ENCODE data around the gene XPO4.

XPO4 gene

GRCh38 chr13:20831933-20832332 is 70.6 kb downstream of the XPO4 start:
- 93 to 96% methylated on average over 3 of the region's 3 CpGs for WGBS, 2 experiments
- H3K27ac ChIP-seq (ENCODE audit: insufficient read depth, low read depth, low read length, poor library complexity, severe bottlenecking): no peak overlapping the region

GRCh38 chr13:20831254-20831653 is 71.3 kb downstream of the XPO4 start:
- no peaks in the 10 kb centered on the region for H3K36me3 ChIP-seq (ENCODE audit: control insufficient read depth, insufficient read depth, low read length)
- H3K9me3 ChIP-seq (ENCODE audit: control insufficient read depth, low read length): no peaks in the 10 kb centered on the region
- no peak overlapping the region for H3K27ac ChIP-seq (ENCODE audit: insufficient read depth, low read depth, low read length, poor library complexity, severe bottlenecking)
- 90 to 100% methylated on average over 1 of the region's 2 CpGs for WGBS, 2 experiments
- H3K27me3 ChIP-seq (ENCODE audit: control insufficient read depth, insufficient read depth, low read length, poor library complexity, severe bottlenecking): no peaks in the 10 kb centered on the region
- no peaks in the 10 kb centered on the region for H3K4me1 ChIP-seq (ENCODE audit: control insufficient read depth, insufficient read depth, low read length)
- H3K4me3 ChIP-seq (ENCODE audit: insufficient read depth, low read depth, low read length): no peak overlapping the region

More at GRCh38 chr13:20831933-20832332, 70.6 kb downstream of the XPO4 start:
- Histone ChIP-seq H3K9me3 (ENCODE audit: control insufficient read depth, low read length) (no peaks in the 10 kb centered on the region), H3K36me3 (ENCODE audit: control insufficient read depth, insufficient read depth, low read length) (no peaks in the 10 kb centered on the region), H3K27me3 (ENCODE audit: control insufficient read depth, insufficient read depth, low read length, poor library complexity, severe bottlenecking) (no peaks in the 10 kb centered on the region), H3K4me3 (ENCODE audit: insufficient read depth, low read depth, low read length) (no peak overlapping the region), H3K4me1 (ENCODE audit: control insufficient read depth, insufficient read depth, low read length) (no peaks in the 10 kb centered on the region)

GRCh38 chr13:20828539-20829364 is 73.8 kb downstream of the XPO4 start:
- no peak overlapping the region for H3K27ac ChIP-seq (ENCODE audit: insufficient read depth, low read depth, low read length, poor library complexity, severe bottlenecking)
- H3K9me3 ChIP-seq (ENCODE audit: control insufficient read depth, low read length): no peaks in the 10 kb centered on the region
- WGBS, 2 experiments: 68 to 75% methylated on average over 5 of the region's 5 CpGs
- H3K4me3 ChIP-seq (ENCODE audit: insufficient read depth, low read depth, low read length): no peak overlapping the region
- no peaks in the 10 kb centered on the region for H3K36me3 ChIP-seq (ENCODE audit: control insufficient read depth, insufficient read depth, low read length)
- H3K27me3 ChIP-seq (ENCODE audit: control insufficient read depth, insufficient read depth, low read length, poor library complexity, severe bottlenecking): no peaks in the 10 kb centered on the region
- H3K4me1 ChIP-seq (ENCODE audit: control insufficient read depth, insufficient read depth, low read length): no peaks in the 10 kb centered on the region

GRCh38 chr13:20826843-20827560 is 75.5 kb downstream of the XPO4 start:
- no peak overlapping the region for H3K27ac ChIP-seq (ENCODE audit: insufficient read depth, low read depth, low read length, poor library complexity, severe bottlenecking)
- no peaks in the 10 kb centered on the region for H3K27me3 ChIP-seq (ENCODE audit: control insufficient read depth, insufficient read depth, low read length, poor library complexity, severe bottlenecking)
- H3K36me3 ChIP-seq (ENCODE audit: control insufficient read depth, insufficient read depth, low read length): no peaks in the 10 kb centered on the region
- H3K9me3 ChIP-seq (ENCODE audit: control insufficient read depth, low read length): no peaks in the 10 kb centered on the region
- 90 to 97% methylated on average over 3 of the region's 3 CpGs for WGBS, 2 experiments
- H3K4me3 ChIP-seq (ENCODE audit: insufficient read depth, low read depth, low read length): no peak overlapping the region
- H3K4me1 ChIP-seq (ENCODE audit: control insufficient read depth, insufficient read depth, low read length): no peaks in the 10 kb centered on the region

- Histone ChIP-seq H3K4me1 (ENCODE audit: control insufficient read depth, insufficient read depth, low read length) (no peaks in the 10 kb centered on the region), H3K27me3 (ENCODE audit: control insufficient read depth, insufficient read depth, low read length, poor library complexity, severe bottlenecking) (no peaks in the 10 kb centered on the region), H3K36me3 (ENCODE audit: control insufficient read depth, insufficient read depth, low read length) (no peaks in the 10 kb centered on the region), H3K27ac (ENCODE audit: insufficient read depth, low read depth, low read length, poor library complexity, severe bottlenecking) (no peak overlapping the region), H3K4me3 (ENCODE audit: insufficient read depth, low read depth, low read length) (no peak overlapping the region), H3K9me3 (ENCODE audit: control insufficient read depth, low read length) (no peaks in the 10 kb centered on the region)
- 71 to 79% methylated on average over 1 to 4 of the region's 5 CpGs for WGBS, 2 experiments
Measured at GRCh38 chr13:20826301-20826700, 76.2 kb downstream of the XPO4 start.

- H3K4me1 ChIP-seq (ENCODE audit: control insufficient read depth, insufficient read depth, low read length): no peaks in the 10 kb centered on the region
- no peaks in the 10 kb centered on the region for H3K27me3 ChIP-seq (ENCODE audit: control insufficient read depth, insufficient read depth, low read length, poor library complexity, severe bottlenecking)
- H3K27ac ChIP-seq (ENCODE audit: insufficient read depth, low read depth, low read length, poor library complexity, severe bottlenecking): no peak overlapping the region
- H3K4me3 ChIP-seq (ENCODE audit: insufficient read depth, low read depth, low read length): no peak overlapping the region
- WGBS, 2 experiments: 95 to 97% methylated on average over 3 of the region's 3 CpGs
- H3K36me3 ChIP-seq (ENCODE audit: control insufficient read depth, insufficient read depth, low read length): no peaks in the 10 kb centered on the region
- H3K9me3 ChIP-seq (ENCODE audit: control insufficient read depth, low read length): no peaks in the 10 kb centered on the region
Measured at GRCh38 chr13:20825477-20825875, 77.1 kb downstream of the XPO4 start.

- no peaks in the 10 kb centered on the region for H3K9me3 ChIP-seq (ENCODE audit: control insufficient read depth, low read length)
- no peaks in the 10 kb centered on the region for H3K36me3 ChIP-seq (ENCODE audit: control insufficient read depth, insufficient read depth, low read length)
- 93% methylated on average over 5 of the region's 5 CpGs for WGBS, 2 experiments
- no peaks in the 10 kb centered on the region for H3K27me3 ChIP-seq (ENCODE audit: control insufficient read depth, insufficient read depth, low read length, poor library complexity, severe bottlenecking)
- no peak overlapping the region for H3K4me3 ChIP-seq (ENCODE audit: insufficient read depth, low read depth, low read length)
- H3K27ac ChIP-seq (ENCODE audit: insufficient read depth, low read depth, low read length, poor library complexity, severe bottlenecking): no peak overlapping the region
- no peaks in the 10 kb centered on the region for H3K4me1 ChIP-seq (ENCODE audit: control insufficient read depth, insufficient read depth, low read length)
Measured at GRCh38 chr13:20824762-20825476, 77.6 kb downstream of the XPO4 start.

GRCh38 chr13:20823071-20823470 is 79.5 kb downstream of the XPO4 start:
- Histone ChIP-seq H3K4me1 (ENCODE audit: control insufficient read depth, insufficient read depth, low read length) (no peaks in the 10 kb centered on the region), H3K27me3 (ENCODE audit: control insufficient read depth, insufficient read depth, low read length, poor library complexity, severe bottlenecking) (no peaks in the 10 kb centered on the region), H3K36me3 (ENCODE audit: control insufficient read depth, insufficient read depth, low read length) (no peaks in the 10 kb centered on the region), H3K9me3 (ENCODE audit: control insufficient read depth, low read length) (no peaks in the 10 kb centered on the region), H3K4me3 (ENCODE audit: insufficient read depth, low read depth, low read length) (no peak overlapping the region), H3K27ac (ENCODE audit: insufficient read depth, low read depth, low read length, poor library complexity, severe bottlenecking) (no peak overlapping the region)
- whole genome bisulfite sequencing, 2 experiments: 93% methylated on average over 1 of the region's 1 CpG; no CpG with 5 or more reads in 1 of the 2 experiments

GRCh38 chr13:20822406-20822805 is 80.1 kb downstream of the XPO4 start:
- no peak overlapping the region for H3K4me3 ChIP-seq (ENCODE audit: insufficient read depth, low read depth, low read length)
- no peaks in the 10 kb centered on the region for H3K4me1 ChIP-seq (ENCODE audit: control insufficient read depth, insufficient read depth, low read length)
- H3K27ac ChIP-seq (ENCODE audit: insufficient read depth, low read depth, low read length, poor library complexity, severe bottlenecking): no peak overlapping the region
- WGBS, 2 experiments: 82 to 100% methylated on average over 1 of the region's 1 CpG
- no peaks in the 10 kb centered on the region for H3K36me3 ChIP-seq (ENCODE audit: control insufficient read depth, insufficient read depth, low read length)
- no peaks in the 10 kb centered on the region for H3K27me3 ChIP-seq (ENCODE audit: control insufficient read depth, insufficient read depth, low read length, poor library complexity, severe bottlenecking)
- H3K9me3 ChIP-seq (ENCODE audit: control insufficient read depth, low read length): no peaks in the 10 kb centered on the region

- Histone ChIP-seq H3K27ac (ENCODE audit: insufficient read depth, low read depth, low read length, poor library complexity, severe bottlenecking) (no peak overlapping the region), H3K36me3 (ENCODE audit: control insufficient read depth, insufficient read depth, low read length) (no peaks in the 10 kb centered on the region), H3K27me3 (ENCODE audit: control insufficient read depth, insufficient read depth, low read length, poor library complexity, severe bottlenecking) (no peaks in the 10 kb centered on the region), H3K4me3 (ENCODE audit: insufficient read depth, low read depth, low read length) (no peak overlapping the region), H3K9me3 (ENCODE audit: control insufficient read depth, low read length) (no peaks in the 10 kb centered on the region), H3K4me1 (ENCODE audit: control insufficient read depth, insufficient read depth, low read length) (no peaks in the 10 kb centered on the region)
- 93 to 94% methylated on average over 3 of the region's 3 CpGs for WGBS, 2 experiments
Measured at GRCh38 chr13:20819715-20820114, 82.8 kb downstream of the XPO4 start.
